HepG2 (cell line): Measurements from ENCODE around the gene KLRK1. TPM values are rescaled to one million over a fixed set of nuclear protein-coding genes. Genes with fewer than 3 reads are reported as not detected.

Experiments used
- ATAC-seq: fragments of 200-7000 bp; cut with Tn5 transposase; 3 replicates; pipeline ENCODE4 v1.9.1; 2020; ENCODE audit warnings: mild to moderate bottlenecking, moderate library complexity
- BruUV-seq: library from RNA; stranded (reverse); fragments of 400-500 nt; replicated peaks from 2 replicates; lab custom pipeline; 2021; lab: Mats Ljungman, UMichigan
- CTCF ChIA-PET: fragments of 300-600 bp; formaldehyde crosslinking; extraction: SDS; loops from one replicate; lab custom pipeline; 2021; ENCODE audit warnings: low total read pairs, inconsistent platforms, low intra/inter-chr PET ratio; lab: Yijun Ruan, JAX
- POLR2A ChIA-PET: fragments of 350-600 bp; sonication (Branson Sonifier 250); formaldehyde crosslinking; loops from one replicate; lab custom pipeline; 2020; ENCODE audit warnings: antibody characterized with exemption, inconsistent platforms; lab: Yijun Ruan, JAX
- DNase-seq: peaks from one replicate; pipeline ENCODE4 v3.0.0-alpha.2; 2015; ENCODE audit warnings: low spot score
- FAIRE-seq: peaks from 3 replicates; lab custom pipeline; 2011; peaks lifted over from hg19 to GRCh38; lab: Jason Lieb, UNC
- H2AFZ ChIP-seq: one replicate; pipeline ENCODE4 v1.6.1; 2011; ENCODE audit warnings: low read length, inconsistent platforms
- H3K27ac ChIP-seq: fragments of 300-600 bp; 3 replicates; pipeline ENCODE4 v1.8.0; 2011; ENCODE audit warnings: mixed run types, mild to moderate bottlenecking, mixed read lengths, low read length, inconsistent platforms; ENCODE audit not compliant: insufficient read depth; ENCODE audit errors: extremely low read length
- H3K27me3 ChIP-seq, 2 experiments: fragments of 200-600 bp in 1 of 2; 2 replicates in 1 of 2; 3 replicates in 1 of 2; pipeline versions ENCODE4 v1.6.0 to v1.8.0; 2011; ENCODE audit warnings: low read length in 2 of 2, mild to moderate bottlenecking in 2 of 2, moderate library complexity in 2 of 2, inconsistent platforms in 1 of 2; ENCODE audit not compliant: insufficient read depth in 2 of 2, control insufficient read depth in 1 of 2
- H3K36me3 ChIP-seq, 2 experiments: fragments of 200-600 bp in 1 of 2; replicated peaks in 1 of 2; 2 replicates in 1 of 2; 3 replicates in 1 of 2; pipeline versions ENCODE4 v1.5.1 to v1.8.0; 2011; ENCODE audit warnings: low read length in 2 of 2, inconsistent platforms in 1 of 2; ENCODE audit not compliant: insufficient read depth in 2 of 2, control insufficient read depth in 1 of 2
- H3K4me1 ChIP-seq: 2 replicates; pipeline ENCODE4 v1.5.1; 2012; ENCODE audit warnings: low read length, inconsistent platforms; ENCODE audit not compliant: insufficient read depth
- H3K4me2 ChIP-seq: 2 replicates; pipeline ENCODE4 v1.6.0; 2011; ENCODE audit warnings: low read depth, low read length, inconsistent platforms
- H3K4me3 ChIP-seq, 3 experiments: fragments of 200-600 bp in 1 of 3; sonication (generic), shearing (Covaris generic) in 1 of 3; replicated peaks in 1 of 3; 2 replicates each; pipeline ENCODE4 v1.5.1; 2011 to 2016; ENCODE audit warnings: low read length in 3 of 3, inconsistent platforms in 2 of 3, low read depth in 2 of 3, mild to moderate bottlenecking in 2 of 3, control low read depth in 1 of 3, mixed read lengths in 1 of 3; ENCODE audit not compliant: insufficient read depth in 1 of 3
- H3K79me2 ChIP-seq: one replicate; pipeline ENCODE4 v1.6.1; 2011; ENCODE audit warnings: low read length, inconsistent platforms; ENCODE audit not compliant: insufficient read depth
- H3K9ac ChIP-seq: 2 replicates; pipeline ENCODE4 v1.6.0; 2011; ENCODE audit warnings: mild to moderate bottlenecking, low read depth, low read length, inconsistent platforms; ENCODE audit not compliant: insufficient read depth
- H3K9me3 ChIP-seq: 2 replicates; pipeline ENCODE4 v1.5.1; 2012; ENCODE audit warnings: mild to moderate bottlenecking, low read length
- H4K20me1 ChIP-seq: 2 replicates; pipeline ENCODE4 v1.6.0; 2011; ENCODE audit warnings: inconsistent platforms, mild to moderate bottlenecking, low read length, moderate library complexity; ENCODE audit not compliant: insufficient read depth
- ATF6 ChIP-seq: sonication (generic); formaldehyde crosslinking; conservative IDR thresholded peaks from 2 replicates; pipeline ENCODE4 v1.4.0; 2020; ENCODE audit warnings: missing genetic modification reagents
- GPN1 ChIP-seq: sonication (generic); formaldehyde crosslinking; IDR thresholded peaks from 2 replicates; pipeline ENCODE4 v1.5.1; 2020; ENCODE audit warnings: missing genetic modification reagents, borderline replicate concordance
- GTF2F1 ChIP-seq: fragments of 150-350 bp; IDR thresholded peaks from 2 replicates; pipeline ENCODE4 v1.6.1; 2014; ENCODE audit warnings: low read length
- HNRNPL ChIP-seq: fragments of 200-400 bp; formaldehyde crosslinking; IDR thresholded peaks from 2 replicates; pipeline ENCODE4 v1.6.1; 2017; ENCODE audit warnings: mild to moderate bottlenecking, low read depth, low read length
- LRRFIP1 ChIP-seq: sonication (generic); formaldehyde crosslinking; conservative IDR thresholded peaks from 2 replicates; pipeline ENCODE4 v1.4.0; 2020; ENCODE audit warnings: missing genetic modification reagents
- MEIS2 ChIP-seq: sonication (generic); formaldehyde crosslinking; IDR thresholded peaks from 2 replicates; pipeline ENCODE4 v1.9.0; 2021; ENCODE audit warnings: mild to moderate bottlenecking, missing genetic modification reagents
- NAIF1 ChIP-seq: sonication (generic); formaldehyde crosslinking; IDR thresholded peaks from 2 replicates; pipeline ENCODE4 v1.5.0; 2020; ENCODE audit warnings: mild to moderate bottlenecking, missing genetic modification reagents, borderline replicate concordance
- NR1H2 ChIP-seq: sonication (generic); formaldehyde crosslinking; IDR thresholded peaks from 2 replicates; pipeline ENCODE4 v1.8.1; 2022; ENCODE audit warnings: low read depth, missing genetic modification reagents, borderline replicate concordance
- RXRB ChIP-seq: IDR thresholded peaks from 2 replicates; pipeline ENCODE4 v1.6.1; 2016; ENCODE audit warnings: borderline replicate concordance, missing genetic modification reagents, missing compliant biosample characterization
- SIN3B ChIP-seq: fragments of 150-350 bp; IDR thresholded peaks from 2 replicates; pipeline ENCODE4 v1.6.1; 2014; ENCODE audit warnings: low read length
- TMF1 ChIP-seq: sonication (generic); formaldehyde crosslinking; IDR thresholded peaks from 2 replicates; pipeline ENCODE4 v1.8.1; 2022; ENCODE audit warnings: low read depth, missing genetic modification reagents
- ZNF160 ChIP-seq: sonication (generic); formaldehyde crosslinking; IDR thresholded peaks from 2 replicates; pipeline ENCODE4 v1.8.0; 2022; ENCODE audit warnings: mild to moderate bottlenecking, inconsistent platforms, missing genetic modification reagents
- ZNF674 ChIP-seq: sonication (generic); formaldehyde crosslinking; IDR thresholded peaks from 2 replicates; pipeline ENCODE4 v1.5.0; 2020; ENCODE audit warnings: low read depth, mild to moderate bottlenecking, missing genetic modification reagents
- ZNF709 ChIP-seq: sonication (generic); formaldehyde crosslinking; IDR thresholded peaks from 2 replicates; pipeline ENCODE4 v1.5.0; 2020; ENCODE audit warnings: mild to moderate bottlenecking, missing genetic modification reagents
- ZNF782 ChIP-seq: sonication (generic); formaldehyde crosslinking; IDR thresholded peaks from 2 replicates; pipeline ENCODE4 v1.4.0; 2020; ENCODE audit warnings: missing genetic modification reagents, mild to moderate bottlenecking, borderline replicate concordance
- ZSCAN21 ChIP-seq: sonication (generic); formaldehyde crosslinking; IDR thresholded peaks from 2 replicates; pipeline ENCODE4 v1.8.0; 2022; ENCODE audit warnings: mild to moderate bottlenecking, missing genetic modification reagents, moderate library complexity, borderline replicate concordance
- WGBS: methylation state at CpG from one replicate; pipeline ENCODE4 v1.1.6; 2017; ENCODE audit warnings: low lambda C conversion rate; 5-methylcytosine and 5-hydroxymethylcytosine counted together
- in situ Hi-C: cut with HindIII; loops from 2 replicates; pipeline ENCODE4 v1.10.0; 2017; ENCODE audit warnings: low pct_unique_long_range_greater_than_20kb; ENCODE audit not compliant: extremely low pct_ligation_motif_present
- intact Hi-C: fragments of 100-400 bp; cut with micrococcal nuclease; formaldehyde crosslinking; loops from one replicate; pipeline ENCODE4 v1.10.0; 2022; ENCODE audit not compliant: unreplicated experiment
- polyA plus RNA-seq, 8 experiments: library from polyadenylated mRNA; depleted of rRNA in 3 of 8; stranded (reverse) in 7 of 8; unstranded in 1 of 8; fragments of >200 nt; fragmentation: Illumina TruSeq in 4 of 8; extraction: Trizol in 4 of 8; gene quantifications; 2 replicates each; pipeline versions ENCODE4 v1.2.1 to v1.2.3, GENCODE V29; 2011 to 2016; ENCODE audit warnings: low read depth in 4 of 8, missing spikeins in 1 of 8, mixed read lengths in 1 of 8; ENCODE audit not compliant: insufficient read depth in 1 of 8
- total RNA-seq, 5 experiments: library from RNA; depleted of rRNA; stranded (reverse); fragments of >200 nt; fragmentation: Illumina TruSeq; extraction: Trizol; gene quantifications; 2 replicates each; pipeline ENCODE4 v1.2.3, GENCODE V29; 2016; ENCODE audit warnings: low read depth in 1 of 5
- TF ChIP-seq, protein P1 (sequence below): sonication (generic); formaldehyde crosslinking; IDR thresholded peaks from 2 replicates; pipeline ENCODE4 v1.8.0; 2022; ENCODE audit warnings: missing genetic modification reagents, mild to moderate bottlenecking, moderate library complexity, borderline replicate concordance

KLRK1 gene
- total and polyA plus RNA-seq, 2 of the 13 experiments (the other 11 are each of a cell fraction or from before 2014, with no cell fraction given), result not detected

DNA sequence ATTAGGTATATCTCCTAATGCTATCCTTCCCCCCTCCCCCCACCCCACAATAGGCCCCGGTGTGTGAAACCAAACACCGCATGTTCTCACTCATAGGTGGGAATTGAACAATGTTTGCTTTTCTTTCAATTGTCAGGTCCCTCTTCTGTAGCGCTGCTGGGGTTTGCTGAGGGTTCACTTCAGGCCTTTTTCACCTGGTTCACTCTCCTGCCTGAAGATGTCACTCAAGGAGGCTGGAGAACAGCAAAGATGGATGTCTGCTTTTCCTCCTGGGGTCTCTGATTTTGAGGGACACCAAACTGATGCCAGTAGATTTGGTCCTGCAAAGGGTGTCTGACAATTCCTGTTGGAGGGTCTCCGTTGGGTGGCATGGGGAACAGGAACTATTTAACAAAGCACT, 35.8 kb downstream of the KLRK1 start:
- Histone ChIP-seq H3K4me3 (no peak overlapping the region), H3K27ac (no peak overlapping the region), H3K36me3 (no peaks in the 10 kb centered on the region), H3K4me1 (no peaks in the 10 kb centered on the region), H3K79me2 (no peaks in the 10 kb centered on the region), H3K9me3 (no peaks in the 10 kb centered on the region), H2AFZ (no peak overlapping the region), H3K9ac (no peak overlapping the region), H3K4me2 (no peak overlapping the region), H4K20me1 (no peaks in the 10 kb centered on the region), H3K27me3 (no peaks in the 10 kb centered on the region)
- intact Hi-C loops (no loop called here), in situ Hi-C loops (no loop called here)
- 40% methylated on average over 4 of the region's 4 CpGs for WGBS
- TF ChIP-seq ATF6 (no peak), SIN3B (no peak), GPN1 (CRISPR knock-in tag) (no peak), NAIF1 (CRISPR knock-in tag) (no peak), ZNF674 (CRISPR knock-in tag) (no peak), MEIS2 (CRISPR knock-in tag) (no peak), NR1H2 (CRISPR knock-in tag) (no peak), ZNF782 (CRISPR knock-in tag) (no peak), ZNF709 (CRISPR knock-in tag) (no peak), HNRNPL (no peak), GTF2F1 (no peak), RXRB (CRISPR knock-in tag) (no peak), ZNF160 (CRISPR knock-in tag) (no peak), TMF1 (CRISPR knock-in tag) (no peak), ZSCAN21 (CRISPR knock-in tag) (no peak), LRRFIP1 (CRISPR knock-in tag) (no peak)
- TF ChIP-seq, protein P1, sequence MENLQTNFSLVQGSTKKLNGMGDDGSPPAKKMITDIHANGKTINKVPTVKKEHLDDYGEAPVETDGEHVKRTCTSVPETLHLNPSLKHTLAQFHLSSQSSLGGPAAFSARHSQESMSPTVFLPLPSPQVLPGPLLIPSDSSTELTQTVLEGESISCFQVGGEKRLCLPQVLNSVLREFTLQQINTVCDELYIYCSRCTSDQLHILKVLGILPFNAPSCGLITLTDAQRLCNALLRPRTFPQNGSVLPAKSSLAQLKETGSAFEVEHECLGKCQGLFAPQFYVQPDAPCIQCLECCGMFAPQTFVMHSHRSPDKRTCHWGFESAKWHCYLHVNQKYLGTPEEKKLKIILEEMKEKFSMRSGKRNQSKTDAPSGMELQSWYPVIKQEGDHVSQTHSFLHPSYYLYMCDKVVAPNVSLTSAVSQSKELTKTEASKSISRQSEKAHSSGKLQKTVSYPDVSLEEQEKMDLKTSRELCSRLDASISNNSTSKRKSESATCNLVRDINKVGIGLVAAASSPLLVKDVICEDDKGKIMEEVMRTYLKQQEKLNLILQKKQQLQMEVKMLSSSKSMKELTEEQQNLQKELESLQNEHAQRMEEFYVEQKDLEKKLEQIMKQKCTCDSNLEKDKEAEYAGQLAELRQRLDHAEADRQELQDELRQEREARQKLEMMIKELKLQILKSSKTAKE (CRISPR knock-in tag), result no peak
- ATAC-seq, result no peak
- ChIA-PET CTCF (no interaction called here), POLR2A (no interaction called here)
- FAIRE-seq, result no peak
- DNase-seq, result no peak
- BruUV-seq, result no TSS peak
